GM18502 (cell line): ENCODE measurements around the gene C3orf22.

Experiments used
- ATAC-seq: cut with Tn5 transposase; IDR thresholded peaks from one replicate; pipeline ENCODE4 v1.9.1; 2021; ENCODE audit warnings: mild to moderate bottlenecking; ENCODE audit not compliant: unreplicated experiment, poor library complexity

C3orf22 gene

GRCh38 chr3:126557415-126557745, 1.4 kb downstream of the C3orf22 start:
- ATAC-seq, result no peak

- ATAC-seq, result no peak
These were observed 1.9 kb downstream of the C3orf22 start for GRCh38 chr3:126556637-126557414.

- no peak for ATAC-seq
These were observed 2.7 kb downstream of the C3orf22 start for GRCh38 chr3:126555795-126556636.

- no peak for ATAC-seq
These were observed 3.9 kb downstream of the C3orf22 start for GRCh38 chr3:126554560-126555525.

GRCh38 chr3:126553284-126554084, 5.2 kb downstream of the C3orf22 start:
- no peak for ATAC-seq

- ATAC-seq, result no peak
These were observed 5.9 kb downstream of the C3orf22 start for GRCh38 chr3:126552688-126553283.

GRCh38 chr3:126551839-126552687, 6.7 kb downstream of the C3orf22 start:
- no peak for ATAC-seq

GRCh38 chr3:126551121-126551838, 7.5 kb downstream of the C3orf22 start:
- ATAC-seq, result no peak

- no peak for ATAC-seq
These were observed 8.2 kb downstream of the C3orf22 start for GRCh38 chr3:126550488-126551051.

GRCh38 chr3:126549861-126550487, 8.8 kb downstream of the C3orf22 start:
- no peak for ATAC-seq

- ATAC-seq, result no peak
These were observed 9.9 kb downstream of the C3orf22 start for GRCh38 chr3:126548556-126549466.

- ATAC-seq, result no peak
These were observed 11.0 kb downstream of the C3orf22 start for GRCh38 chr3:126547721-126548120.

- no peak for ATAC-seq
These were observed 12.0 kb downstream of the C3orf22 start for GRCh38 chr3:126546549-126547239.

- ATAC-seq, result no peak
These were observed 12.7 kb downstream of the C3orf22 start for GRCh38 chr3:126546013-126546412.

- ATAC-seq, result no peak
These were observed 13.2 kb downstream of the C3orf22 start for GRCh38 chr3:126545544-126545943.
